Body of pancreas (tissue), 4 donors: Measurements from ENCODE around the gene RNF157.

Source experiments
- CTCF ChIP-seq, 7 experiments: fragments of 450-650 bp in 4 of 7; fragments of 200-600 bp in 3 of 7; sonication (generic) in 3 of 7; IDR thresholded peaks; one replicate each; pipeline ENCODE4 v1.5.1; 2016 to 2019; ENCODE audit warnings: antibody characterized with exemption in 7 of 7
- POLR2A ChIP-seq, 3 donors: fragments of 450-650 bp; IDR thresholded peaks; one replicate each; pipeline ENCODE4 v1.6.1; 2016; ENCODE audit warnings: antibody characterized with exemption in 3 of 3, mild to moderate bottlenecking in 2 of 3

DNA sequence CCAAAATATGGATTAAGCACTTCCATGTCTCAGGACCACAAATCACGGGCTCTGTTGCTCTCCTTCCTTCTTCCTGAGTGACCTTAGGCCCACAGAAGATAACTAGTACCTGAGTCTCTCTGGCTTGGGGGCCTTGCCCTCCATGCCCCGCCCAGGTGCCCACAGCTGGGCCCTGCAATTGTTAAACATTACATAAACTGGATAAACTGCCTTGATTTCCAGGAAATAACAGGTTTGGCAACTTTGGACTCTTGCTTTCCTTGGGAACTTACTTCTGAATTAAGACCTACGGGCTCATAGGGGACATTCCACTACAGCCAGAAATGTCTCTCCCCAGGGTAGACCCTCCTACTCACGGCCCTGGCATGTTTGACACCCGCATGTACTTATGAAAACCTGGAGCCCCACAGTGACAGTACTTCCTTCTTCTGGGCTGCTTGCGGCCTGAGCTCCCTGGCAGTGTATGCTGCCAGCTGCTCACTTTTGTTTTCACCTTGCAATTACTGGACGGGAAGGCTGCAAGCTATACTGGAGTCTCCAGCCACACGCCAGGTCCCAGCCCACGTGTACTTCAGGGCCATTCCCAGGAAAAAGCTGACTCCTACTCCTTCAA is 22.5 kb upstream of the RNF157 start:
- no peak for TF ChIP-seq CTCF (IDR thresholded peaks at IDR 0.05)
- peak in 2 of 3 donors; percentile 62 to 67 for TF ChIP-seq POLR2A (IDR thresholded peaks at IDR 0.05)
